DOHH2 (cell line): Measurements from ENCODE around the gene FMO1.

Experiments used
- H3F3A ChIP-seq: fragments of 200-600 bp; sonication (generic), shearing (Covaris generic); 2 replicates; pipeline ENCODE4 v1.6.0; 2016; ENCODE audit warnings: antibody characterized with exemption, mild to moderate bottlenecking; ENCODE audit not compliant: control insufficient read depth, insufficient read depth
- H3K27ac ChIP-seq: fragments of 200-600 bp; sonication (generic); 2 replicates; pipeline ENCODE4 v1.5.1; 2014; ENCODE audit warnings: low read depth, mild to moderate bottlenecking, low read length, moderate library complexity
- H3K27me3 ChIP-seq: fragments of 200-600 bp; sonication (generic); 2 replicates; pipeline ENCODE4 v1.6.1; 2014; ENCODE audit warnings: mild to moderate bottlenecking, low read length, mixed read lengths; ENCODE audit not compliant: control insufficient read depth
- H3K36me3 ChIP-seq: fragments of 200-600 bp; sonication (generic); 2 replicates; pipeline ENCODE4 v1.6.1; 2014; ENCODE audit warnings: mild to moderate bottlenecking, low read length, moderate library complexity, mixed read lengths; ENCODE audit not compliant: control insufficient read depth
- H3K4me1 ChIP-seq: fragments of 200-600 bp; sonication (generic); 2 replicates; pipeline ENCODE4 v1.6.1; 2014; ENCODE audit warnings: mild to moderate bottlenecking, low read length, mixed read lengths; ENCODE audit not compliant: control insufficient read depth
- H3K4me2 ChIP-seq: fragments of 200-600 bp; sonication (generic); 2 replicates; pipeline ENCODE4 v1.6.0; 2014; ENCODE audit warnings: mild to moderate bottlenecking, low read length, moderate library complexity
- H3K4me3 ChIP-seq: fragments of 200-600 bp; sonication (generic); 2 replicates; pipeline ENCODE4 v1.5.1; 2014; ENCODE audit warnings: mild to moderate bottlenecking, low read length, mixed read lengths
- H3K79me2 ChIP-seq: fragments of 200-600 bp; sonication (generic); 2 replicates; pipeline ENCODE4 v1.6.1; 2014; ENCODE audit warnings: mild to moderate bottlenecking, low read length, mixed read lengths; ENCODE audit not compliant: control insufficient read depth
- H3K9me2 ChIP-seq: fragments of 200-600 bp; sonication (generic); replicated peaks from 2 replicates; pipeline ENCODE4 v1.6.1; 2014; ENCODE audit warnings: mild to moderate bottlenecking, low read length, mixed read lengths; ENCODE audit not compliant: control insufficient read depth
- H3K9me3 ChIP-seq: fragments of 200-600 bp; sonication (generic); 2 replicates; pipeline ENCODE4 v1.6.1; 2014; ENCODE audit warnings: antibody characterized with exemption, low read length, mixed read lengths; ENCODE audit not compliant: control insufficient read depth, insufficient read depth
- H4K20me1 ChIP-seq: fragments of 200-600 bp; sonication (generic); 2 replicates; pipeline ENCODE4 v1.6.0; 2014; ENCODE audit warnings: low read depth, mild to moderate bottlenecking, antibody characterized with exemption, low read length, moderate library complexity; ENCODE audit not compliant: control insufficient read depth, insufficient read depth
- EZH2phosphoT487 ChIP-seq: fragments of 200-600 bp; sonication (generic); IDR thresholded peaks from 2 replicates; pipeline ENCODE4 v1.6.1; 2017; ENCODE audit warnings: borderline replicate concordance, mild to moderate bottlenecking, antibody characterized with exemption, low read length, moderate library complexity, mixed read lengths
- TF ChIP-seq, protein P1 (sequence below): fragments of 200-600 bp; sonication (generic); IDR thresholded peaks from one replicate; pipeline ENCODE4 v1.5.1; 2014; ENCODE audit warnings: antibody characterized with exemption, mild to moderate bottlenecking, low read depth, low read length; ENCODE audit not compliant: poor library complexity, severe bottlenecking

FMO1 gene

DNA sequence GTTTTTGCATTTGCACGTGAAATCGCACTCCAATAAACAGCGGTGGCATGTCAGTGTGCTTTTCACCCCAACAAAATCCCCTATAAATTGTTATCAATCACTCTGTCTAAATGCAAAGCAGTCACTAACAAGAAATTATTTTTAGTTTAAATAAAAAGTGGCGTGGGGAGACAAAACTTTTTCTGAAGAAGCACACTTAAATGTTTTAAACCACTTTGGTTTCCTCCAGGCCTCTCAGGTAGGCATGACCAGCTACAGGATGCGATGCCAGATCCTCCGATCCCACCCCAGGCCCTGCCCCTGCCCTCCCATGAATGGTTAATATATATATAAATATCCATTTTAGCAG lies 3.6 kb downstream of the FMO1 start:
- TF ChIP-seq, protein P1, sequence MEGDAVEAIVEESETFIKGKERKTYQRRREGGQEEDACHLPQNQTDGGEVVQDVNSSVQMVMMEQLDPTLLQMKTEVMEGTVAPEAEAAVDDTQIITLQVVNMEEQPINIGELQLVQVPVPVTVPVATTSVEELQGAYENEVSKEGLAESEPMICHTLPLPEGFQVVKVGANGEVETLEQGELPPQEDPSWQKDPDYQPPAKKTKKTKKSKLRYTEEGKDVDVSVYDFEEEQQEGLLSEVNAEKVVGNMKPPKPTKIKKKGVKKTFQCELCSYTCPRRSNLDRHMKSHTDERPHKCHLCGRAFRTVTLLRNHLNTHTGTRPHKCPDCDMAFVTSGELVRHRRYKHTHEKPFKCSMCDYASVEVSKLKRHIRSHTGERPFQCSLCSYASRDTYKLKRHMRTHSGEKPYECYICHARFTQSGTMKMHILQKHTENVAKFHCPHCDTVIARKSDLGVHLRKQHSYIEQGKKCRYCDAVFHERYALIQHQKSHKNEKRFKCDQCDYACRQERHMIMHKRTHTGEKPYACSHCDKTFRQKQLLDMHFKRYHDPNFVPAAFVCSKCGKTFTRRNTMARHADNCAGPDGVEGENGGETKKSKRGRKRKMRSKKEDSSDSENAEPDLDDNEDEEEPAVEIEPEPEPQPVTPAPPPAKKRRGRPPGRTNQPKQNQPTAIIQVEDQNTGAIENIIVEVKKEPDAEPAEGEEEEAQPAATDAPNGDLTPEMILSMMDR, result no peak
- no peak for TF ChIP-seq EZH2phosphoT487
- Histone ChIP-seq H3F3A (no peaks in the 10 kb centered on the region), H3K4me2 (peak overlapping the region; percentile 62), H3K9me2 (no peaks in the 10 kb centered on the region), H3K27me3 (peaks cover 10% of the 10 kb centered on the region; the same call in 1 of the 2 replicates), H3K4me3 (peak overlapping the region; percentile 59), H4K20me1 (no peaks in the 10 kb centered on the region), H3K4me1 (peaks cover 19% of the 10 kb centered on the region), H3K36me3 (no peaks in the 10 kb centered on the region), H3K79me2 (no peaks in the 10 kb centered on the region), H3K9me3 (no peaks in the 10 kb centered on the region), H3K27ac (no peak overlapping the region)

DNA sequence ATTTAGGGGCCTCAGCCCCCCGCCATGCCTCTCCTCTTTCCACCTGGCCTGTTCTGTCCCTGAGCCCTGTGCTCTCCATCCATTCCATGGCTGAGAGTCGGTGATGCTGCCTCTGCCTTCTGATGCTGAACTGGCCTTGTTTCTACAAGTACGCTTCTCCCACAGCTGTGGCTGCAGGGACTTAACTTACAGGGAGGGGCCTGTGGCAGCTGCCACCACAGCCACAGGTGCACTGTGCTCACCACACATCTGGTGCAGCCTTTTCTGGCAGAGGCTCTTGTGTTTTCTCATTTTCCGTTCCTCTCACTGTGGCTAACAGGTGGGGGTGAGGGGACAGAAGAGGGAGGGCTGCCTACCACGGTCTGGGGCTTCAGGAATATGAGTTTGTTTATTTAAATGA lies 4.2 kb downstream of the FMO1 start:
- H3K4me1 ChIP-seq, result peaks cover 19% of the 10 kb centered on the region
- no peaks in the 10 kb centered on the region for H3K9me2 ChIP-seq
- H3K4me2 ChIP-seq, result peak overlapping the region; percentile 62
- no peaks in the 10 kb centered on the region for H3K36me3 ChIP-seq
- no peaks in the 10 kb centered on the region for H4K20me1 ChIP-seq
- no peak overlapping the region for H3K4me3 ChIP-seq
- H3K27ac ChIP-seq, result no peak overlapping the region
- H3K79me2 ChIP-seq, result no peaks in the 10 kb centered on the region
- no peaks in the 10 kb centered on the region for H3K9me3 ChIP-seq
- peaks cover 10% of the 10 kb centered on the region; the same call in 1 of the 2 replicates for H3K27me3 ChIP-seq
- H3F3A ChIP-seq, result no peaks in the 10 kb centered on the region
- TF ChIP-seq EZH2phosphoT487, result no peak
- TF ChIP-seq, protein P1, result no peak

DNA sequence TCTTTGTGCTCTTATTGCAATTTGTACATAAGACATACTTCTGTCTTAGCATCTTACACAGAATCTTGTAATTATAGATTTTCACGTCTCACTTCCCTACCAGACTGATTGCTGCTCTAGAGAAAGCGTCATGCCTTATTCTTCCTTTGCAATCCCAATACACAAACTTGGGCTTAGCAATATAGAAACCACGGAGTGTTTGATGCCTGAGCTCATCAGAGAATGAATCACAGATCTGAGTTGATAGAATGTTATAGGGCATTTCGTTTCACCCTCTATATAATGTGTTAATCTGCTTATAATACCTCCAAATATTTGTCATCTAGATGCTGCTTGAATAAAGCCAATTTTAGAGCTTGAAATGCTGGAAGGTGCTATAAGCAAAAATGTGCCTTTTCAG lies 6.6 kb downstream of the FMO1 start:
- Histone ChIP-seq H4K20me1 (no peaks in the 10 kb centered on the region), H3K9me3 (no peaks in the 10 kb centered on the region), H3K27ac (no peak overlapping the region), H3K4me2 (no peak overlapping the region), H3K27me3 (peaks cover 7% of the 10 kb centered on the region; the same call in 1 of the 2 replicates), H3K9me2 (no peaks in the 10 kb centered on the region), H3K36me3 (no peaks in the 10 kb centered on the region), H3K4me1 (peaks cover 19% of the 10 kb centered on the region), H3K79me2 (no peaks in the 10 kb centered on the region), H3F3A (no peaks in the 10 kb centered on the region), H3K4me3 (no peak overlapping the region)
- TF ChIP-seq, protein P1, result no peak
- TF ChIP-seq EZH2phosphoT487, result no peak
